HepG2 (cell line): ENCODE results near the gene HECTD1. TPM values are rescaled to one million over a fixed set of nuclear protein-coding genes. Genes with fewer than 3 reads are reported as not detected.

Experiments used
- ARNT ChIP-seq: fragments of 450-650 bp; IDR thresholded peaks from 2 replicates; pipeline ENCODE4 v1.6.1; 2017
- CHD2 ChIP-seq: IDR thresholded peaks from 2 replicates; pipeline ENCODE4 v1.6.1; 2011; ENCODE audit warnings: low read depth, low read length, improper control_type of control experiment
- FIP1L1 ChIP-seq: fragments of 200-400 bp; formaldehyde crosslinking; IDR thresholded peaks from 2 replicates; pipeline ENCODE4 v1.6.1; 2018; ENCODE audit warnings: low read depth, mild to moderate bottlenecking, low read length, moderate library complexity, borderline replicate concordance; ENCODE audit not compliant: insufficient read depth
- HHEX ChIP-seq: IDR thresholded peaks from 2 replicates; pipeline ENCODE4 v1.6.1; 2016; ENCODE audit warnings: control low read depth
- MTA1 ChIP-seq: sonication (generic); formaldehyde crosslinking; IDR thresholded peaks from 2 replicates; pipeline ENCODE4 v1.4.0; 2020; ENCODE audit warnings: missing genetic modification reagents, mild to moderate bottlenecking, borderline replicate concordance
- NAIF1 ChIP-seq: sonication (generic); formaldehyde crosslinking; IDR thresholded peaks from 2 replicates; pipeline ENCODE4 v1.5.0; 2020; ENCODE audit warnings: mild to moderate bottlenecking, missing genetic modification reagents, borderline replicate concordance
- NFE2 ChIP-seq: sonication (generic); formaldehyde crosslinking; IDR thresholded peaks from 2 replicates; pipeline ENCODE4 v1.4.0; 2020; ENCODE audit warnings: missing genetic modification reagents
- NR2F6 ChIP-seq, 2 experiments: IDR thresholded peaks; 2 replicates each; pipeline ENCODE4 v1.6.1; 2016; ENCODE audit warnings: antibody characterized with exemption in 1 of 2, mild to moderate bottlenecking in 1 of 2
- POGZ ChIP-seq: sonication (generic); formaldehyde crosslinking; IDR thresholded peaks from 2 replicates; pipeline ENCODE4 v1.4.0; 2020; ENCODE audit warnings: mild to moderate bottlenecking, missing genetic modification reagents
- RARA ChIP-seq: IDR thresholded peaks from 2 replicates; pipeline ENCODE4 v1.6.1; 2016; ENCODE audit warnings: missing genetic modification reagents, missing compliant biosample characterization
- RCOR2 ChIP-seq: IDR thresholded peaks from 2 replicates; pipeline ENCODE4 v1.6.1; 2016; ENCODE audit warnings: missing biosample characterization, missing genetic modification reagents
- SMYD3 ChIP-seq: sonication (generic); formaldehyde crosslinking; IDR thresholded peaks from 2 replicates; pipeline ENCODE4 v1.8.1; 2023; ENCODE audit warnings: mild to moderate bottlenecking, missing genetic modification reagents
- SOX6 ChIP-seq, 2 experiments: fragments of 450-650 bp in 1 of 2; sonication (generic) in 1 of 2; formaldehyde crosslinking in 1 of 2; IDR thresholded peaks; 2 replicates each; pipeline versions ENCODE4 v1.4.0 to v1.6.1; 2017 to 2020; ENCODE audit warnings: antibody characterized with exemption in 1 of 2, mild to moderate bottlenecking in 1 of 2, missing genetic modification reagents in 1 of 2
- ZBTB7A ChIP-seq: sonication (generic); formaldehyde crosslinking; IDR thresholded peaks from 2 replicates; pipeline ENCODE4 v1.8.0; 2022; ENCODE audit warnings: mild to moderate bottlenecking, missing genetic modification reagents
- ZNF121 ChIP-seq: sonication (generic); formaldehyde crosslinking; IDR thresholded peaks from 2 replicates; pipeline ENCODE4 v1.5.0; 2020; ENCODE audit warnings: mild to moderate bottlenecking, missing genetic modification reagents
- ZNF264 ChIP-seq: sonication (generic); formaldehyde crosslinking; IDR thresholded peaks from 2 replicates; pipeline ENCODE4 v1.4.0; 2020; ENCODE audit warnings: missing genetic modification reagents
- ZNF609 ChIP-seq: sonication (generic); formaldehyde crosslinking; IDR thresholded peaks from 2 replicates; pipeline ENCODE4 v1.4.0; 2020; ENCODE audit warnings: mild to moderate bottlenecking, missing genetic modification reagents, borderline replicate concordance
- ZNF83 ChIP-seq: sonication (generic); formaldehyde crosslinking; IDR thresholded peaks from 2 replicates; pipeline ENCODE4 v1.4.0; 2020; ENCODE audit warnings: missing genetic modification reagents, mild to moderate bottlenecking, borderline replicate concordance
- polyA plus RNA-seq, 8 experiments: library from polyadenylated mRNA; depleted of rRNA in 3 of 8; stranded (reverse) in 7 of 8; unstranded in 1 of 8; fragments of >200 nt; fragmentation: Illumina TruSeq in 4 of 8; extraction: Trizol in 4 of 8; gene quantifications; 2 replicates each; pipeline versions ENCODE4 v1.2.1 to v1.2.3, GENCODE V29; 2011 to 2016; ENCODE audit warnings: low read depth in 4 of 8, missing spikeins in 1 of 8, mixed read lengths in 1 of 8; ENCODE audit not compliant: insufficient read depth in 1 of 8
- total RNA-seq, 5 experiments: library from RNA; depleted of rRNA; stranded (reverse); fragments of >200 nt; fragmentation: Illumina TruSeq; extraction: Trizol; gene quantifications; 2 replicates each; pipeline ENCODE4 v1.2.3, GENCODE V29; 2016; ENCODE audit warnings: low read depth in 1 of 5
- TF ChIP-seq, protein P1 (sequence below): sonication (generic); formaldehyde crosslinking; IDR thresholded peaks from 2 replicates; pipeline ENCODE4 v1.8.0; 2022; ENCODE audit warnings: missing genetic modification reagents, mild to moderate bottlenecking, moderate library complexity, borderline replicate concordance
- TF ChIP-seq, protein P2 (sequence below): sonication (generic); formaldehyde crosslinking; IDR thresholded peaks from 2 replicates; pipeline ENCODE4 v1.8.0; 2022; ENCODE audit warnings: mild to moderate bottlenecking, missing genetic modification reagents, borderline replicate concordance

The HECTD1 gene
- total and polyA plus RNA-seq, 2 of the 13 experiments (the other 11 are each of a cell fraction or from before 2014, with no cell fraction given), result 312 to 560 TPM

GRCh38 chr14:31251028-31251958, 43.7 kb upstream of the HECTD1 start (continued):
- TF ChIP-seq SOX6 (IDR thresholded peaks at IDR 0.05) (no peak), SOX6 (CRISPR knock-in tag; IDR thresholded peaks at IDR 0.05) (peak; percentile 48; the same call in 1 of the 2 replicates), FIP1L1 (no peak), CHD2 (no peak), NR2F6 (IDR thresholded peaks at IDR 0.05) (peak; percentile 89), NR2F6 (CRISPR knock-in tag; IDR thresholded peaks at IDR 0.05) (peak; percentile 98), ZNF83 (CRISPR knock-in tag) (0 out of 2 replicates have a peak, but pooled peaks have one; percentile 55), NFE2 (CRISPR knock-in tag) (no peak), ARNT (0 out of 2 replicates have a peak, but pooled peaks have one; percentile 62), RCOR2 (CRISPR knock-in tag) (peak; percentile 80; the same call in 1 of the 2 replicates), ZNF609 (peak; percentile 45; the same call in 1 of the 2 replicates), NAIF1 (CRISPR knock-in tag) (no peak; the same call in 1 of the 2 replicates), SMYD3 (CRISPR knock-in tag) (0 out of 2 replicates have a peak, but pooled peaks have one; percentile 42), ZBTB7A (CRISPR knock-in tag) (no peak), POGZ (peak; percentile 84), ZNF264 (CRISPR knock-in tag) (0 out of 2 replicates have a peak, but pooled peaks have one; percentile 46), RARA (CRISPR knock-in tag) (peak; percentile 75), ZNF121 (CRISPR knock-in tag) (peak; percentile 100), HHEX (peak; percentile 21; the same call in 1 of the 2 replicates), MTA1 (CRISPR knock-in tag) (peak; percentile 79; the same call in 1 of the 2 replicates)
- TF ChIP-seq, protein P1, sequence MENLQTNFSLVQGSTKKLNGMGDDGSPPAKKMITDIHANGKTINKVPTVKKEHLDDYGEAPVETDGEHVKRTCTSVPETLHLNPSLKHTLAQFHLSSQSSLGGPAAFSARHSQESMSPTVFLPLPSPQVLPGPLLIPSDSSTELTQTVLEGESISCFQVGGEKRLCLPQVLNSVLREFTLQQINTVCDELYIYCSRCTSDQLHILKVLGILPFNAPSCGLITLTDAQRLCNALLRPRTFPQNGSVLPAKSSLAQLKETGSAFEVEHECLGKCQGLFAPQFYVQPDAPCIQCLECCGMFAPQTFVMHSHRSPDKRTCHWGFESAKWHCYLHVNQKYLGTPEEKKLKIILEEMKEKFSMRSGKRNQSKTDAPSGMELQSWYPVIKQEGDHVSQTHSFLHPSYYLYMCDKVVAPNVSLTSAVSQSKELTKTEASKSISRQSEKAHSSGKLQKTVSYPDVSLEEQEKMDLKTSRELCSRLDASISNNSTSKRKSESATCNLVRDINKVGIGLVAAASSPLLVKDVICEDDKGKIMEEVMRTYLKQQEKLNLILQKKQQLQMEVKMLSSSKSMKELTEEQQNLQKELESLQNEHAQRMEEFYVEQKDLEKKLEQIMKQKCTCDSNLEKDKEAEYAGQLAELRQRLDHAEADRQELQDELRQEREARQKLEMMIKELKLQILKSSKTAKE (CRISPR knock-in tag), result 0 out of 2 replicates have a peak, but pooled peaks have one; percentile 30
- TF ChIP-seq, protein P2, sequence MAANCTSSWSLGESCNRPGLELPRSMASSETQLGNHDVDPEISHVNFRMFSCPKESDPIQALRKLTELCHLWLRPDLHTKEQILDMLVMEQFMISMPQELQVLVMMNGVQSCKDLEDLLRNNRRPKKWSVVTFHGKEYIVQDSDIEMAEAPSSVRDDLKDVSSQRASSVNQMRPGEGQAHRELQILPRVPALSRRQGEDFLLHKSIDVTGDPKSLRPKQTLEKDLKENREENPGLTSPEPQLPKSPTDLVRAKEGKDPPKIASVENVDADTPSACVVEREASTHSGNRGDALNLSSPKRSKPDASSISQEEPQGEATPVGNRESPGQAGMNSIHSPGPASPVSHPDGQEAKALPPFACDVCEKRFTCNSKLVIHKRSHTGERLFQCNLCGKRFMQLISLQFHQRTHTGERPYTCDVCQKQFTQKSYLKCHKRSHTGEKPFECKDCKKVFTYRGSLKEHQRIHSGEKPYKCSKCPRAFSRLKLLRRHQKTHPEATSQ (CRISPR knock-in tag), result peak; percentile 61; the same call in 1 of the 2 replicates
